Activated naive CD4-positive, alpha-beta T cell treated with anti-CD3 and anti-CD28 coated beads, Interleukin-2, amount 10 ng/mL, durations not matched to agents 7 days and 5 days (primary cell): ENCODE results near the gene FASN.

Source experiments
- CTCF ChIA-PET: fragments of 350-600 bp; sonication (Branson Sonifier 250); formaldehyde crosslinking; loops from one replicate; lab custom pipeline; 2021; ENCODE audit warnings: antibody characterized with exemption; lab: Charles Lee
- DNase-seq: peaks from one replicate; pipeline ENCODE4 v3.0.0-alpha.2; 2020
- H3K27ac Mint-ChIP-seq: one replicate; pipeline ENCODE4 v1.8.0; 2021; ENCODE audit warnings: mild to moderate bottlenecking, moderate library complexity, mixed read lengths
- H3K27me3 Mint-ChIP-seq: one replicate; pipeline ENCODE4 v1.8.0; 2021; ENCODE audit warnings: mild to moderate bottlenecking, mixed read lengths
- H3K36me3 Mint-ChIP-seq: one replicate; pipeline ENCODE4 v1.8.0; 2021; ENCODE audit warnings: mixed read lengths
- H3K4me1 Mint-ChIP-seq: one replicate; pipeline ENCODE4 v1.8.0; 2021; ENCODE audit warnings: mixed read lengths
- H3K4me3 Mint-ChIP-seq: one replicate; pipeline ENCODE4 v1.8.0; 2021; ENCODE audit warnings: mild to moderate bottlenecking, moderate library complexity, mixed read lengths
- H3K9me3 Mint-ChIP-seq: one replicate; pipeline ENCODE4 v1.8.0; 2021; ENCODE audit warnings: mixed read lengths

FASN gene

DNA sequence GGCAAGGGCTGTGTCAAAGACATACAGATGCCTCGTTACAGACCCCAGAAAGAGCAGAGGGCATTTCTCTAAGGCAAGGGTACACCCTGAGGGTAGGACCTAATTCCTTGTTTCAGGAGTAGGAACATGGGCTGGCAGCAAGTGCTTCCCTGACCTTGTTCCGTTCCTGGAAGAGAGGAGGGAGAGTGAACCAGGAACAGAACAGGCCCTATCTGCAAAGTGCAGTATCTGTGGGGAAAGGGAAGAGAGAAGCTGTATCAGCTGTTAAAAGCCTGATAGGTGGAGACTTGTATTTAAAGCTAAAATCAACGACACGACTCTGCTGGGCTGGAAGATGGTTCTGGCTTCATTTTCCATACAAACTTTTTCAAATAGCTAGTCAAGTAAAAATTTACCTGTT, 26.1 kb upstream of the FASN start:
- Mint-ChIP-seq H3K4me1 (peaks cover 83% of the 10 kb centered on the region), H3K4me3 (no peak overlapping the region), H3K27ac (peak overlapping the region; percentile 75), H3K9me3 (no peaks in the 10 kb centered on the region), H3K27me3 (no peaks in the 10 kb centered on the region), H3K36me3 (peaks cover 15% of the 10 kb centered on the region)
- DNase-seq: no peak
- CTCF ChIA-PET: no interaction called here

DNA sequence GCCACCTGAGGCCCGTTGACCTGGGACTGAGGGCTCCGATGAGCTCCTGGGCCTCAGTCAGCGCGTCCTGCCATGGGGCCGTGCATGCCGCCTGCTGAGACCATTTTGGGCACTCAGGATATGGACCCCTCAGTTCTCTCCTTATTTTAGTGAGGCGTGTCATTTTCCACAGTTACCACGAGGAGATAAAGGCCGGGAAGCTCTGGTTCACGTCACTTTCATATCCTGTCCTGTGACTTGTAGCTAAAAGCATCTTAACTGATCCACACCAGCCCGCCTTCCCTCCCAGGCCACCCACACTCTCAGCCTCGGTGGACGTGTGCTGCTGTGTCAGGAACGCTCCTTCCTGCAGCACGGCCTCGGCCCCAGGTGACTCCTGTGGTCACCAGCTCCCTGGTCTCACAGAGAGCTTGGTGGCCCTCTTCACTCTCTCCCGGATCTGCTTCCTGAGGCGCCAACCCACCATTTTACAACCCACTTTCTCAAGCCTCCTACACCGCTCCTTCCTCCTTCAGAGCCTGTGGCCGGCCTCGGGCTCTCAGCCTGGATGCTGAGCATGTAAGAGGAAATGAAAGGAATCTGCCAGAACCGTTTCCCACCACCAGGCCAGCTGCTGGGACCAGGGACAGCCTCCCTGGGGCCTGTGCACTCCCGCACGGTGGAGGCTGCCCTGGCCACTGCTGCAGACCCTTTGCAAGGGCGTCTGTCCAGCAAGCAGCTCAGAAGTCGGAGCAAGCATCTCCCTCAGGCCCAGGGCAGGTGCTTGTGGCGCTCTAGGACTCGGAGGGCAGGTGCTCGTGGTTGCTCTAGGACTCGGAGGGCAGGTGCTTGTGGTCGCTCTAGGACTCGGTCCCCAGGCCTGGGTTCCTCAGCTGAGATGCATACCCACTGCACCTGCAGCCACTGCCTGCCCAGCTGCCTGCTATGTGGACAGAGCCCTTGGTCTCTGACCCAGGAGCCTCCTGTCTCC, 23.9 kb upstream of the FASN start:
- Mint-ChIP-seq H3K4me1 (peaks cover 64% of the 10 kb centered on the region), H3K27me3 (no peaks in the 10 kb centered on the region), H3K27ac (peak overlapping the region; percentile 39), H3K4me3 (no peak overlapping the region), H3K9me3 (no peaks in the 10 kb centered on the region), H3K36me3 (peaks cover 14% of the 10 kb centered on the region)
- CTCF ChIA-PET: interaction anchor here (0.5 to 3.0 kb wide), 5 partner anchors 30 to 334 kb away, joined by 3 to 17 read pairs (median 3); partner anchors contain the start of gene DCXR
- DNase-seq: no peak

DNA sequence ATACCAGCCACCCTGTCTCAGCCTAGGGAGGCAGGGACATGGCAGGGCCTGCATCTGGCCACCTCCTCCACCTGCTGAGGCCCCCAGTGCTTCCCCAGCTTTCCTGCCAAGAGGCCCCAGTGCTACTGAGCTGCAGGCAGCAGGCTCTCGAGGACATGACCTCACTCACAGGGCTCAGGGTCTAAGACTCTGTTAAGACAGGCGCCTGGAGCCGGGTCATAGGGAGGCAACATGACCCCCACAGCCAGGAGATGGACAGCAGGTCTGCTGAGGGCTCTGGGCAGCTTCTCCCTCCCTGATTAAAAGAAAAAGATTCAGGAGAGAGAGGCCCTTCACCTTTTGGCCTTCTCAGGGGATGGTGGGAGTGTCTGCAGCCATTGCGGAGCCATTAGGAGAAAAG, 23.2 kb upstream of the FASN start:
- Mint-ChIP-seq H3K4me1 (peaks cover 57% of the 10 kb centered on the region), H3K9me3 (no peaks in the 10 kb centered on the region), H3K4me3 (no peak overlapping the region), H3K36me3 (peaks cover 14% of the 10 kb centered on the region), H3K27me3 (no peaks in the 10 kb centered on the region), H3K27ac (no peak overlapping the region)
- DNase-seq: no peak
- CTCF ChIA-PET: interaction anchor here (0.9 to 3.0 kb wide), 4 partner anchors 30 to 83 kb away, joined by 3 to 17 read pairs (median 4); partner anchors contain the start of gene DCXR

DNA sequence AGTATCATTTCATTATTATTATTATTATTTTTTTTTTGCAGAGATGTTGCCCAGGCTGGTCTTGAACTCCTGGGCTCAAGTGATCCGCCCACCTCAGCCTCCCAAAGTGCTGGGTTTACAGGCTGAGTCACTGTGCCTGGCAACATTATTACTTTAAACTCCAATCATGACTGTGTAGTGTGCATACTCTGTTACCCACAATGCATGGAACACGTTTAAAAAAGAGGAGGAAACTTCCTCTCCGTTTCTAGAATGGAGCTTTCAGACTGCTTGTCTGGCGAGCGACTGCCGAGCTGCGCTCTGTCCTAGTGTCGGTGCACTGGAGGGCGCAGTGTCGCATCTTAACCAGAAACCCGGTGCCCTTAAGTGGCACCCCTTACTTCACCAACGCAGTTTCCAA, 22.1 kb upstream of the FASN start:
- H3K27me3 Mint-ChIP-seq: no peaks in the 10 kb centered on the region
- CTCF ChIA-PET: interaction anchor here (1.4 to 3.0 kb wide), 2 partner anchors 35 to 81 kb away, joined by 4 to 17 read pairs; no protein-coding TSS in a partner anchor
- peaks cover 47% of the 10 kb centered on the region for H3K4me1 Mint-ChIP-seq
- H3K27ac Mint-ChIP-seq: peak overlapping the region; percentile 81
- no peak overlapping the region for H3K4me3 Mint-ChIP-seq
- no peaks in the 10 kb centered on the region for H3K9me3 Mint-ChIP-seq
- H3K36me3 Mint-ChIP-seq: peaks cover 14% of the 10 kb centered on the region
- DNase-seq: peak; percentile 57

DNA sequence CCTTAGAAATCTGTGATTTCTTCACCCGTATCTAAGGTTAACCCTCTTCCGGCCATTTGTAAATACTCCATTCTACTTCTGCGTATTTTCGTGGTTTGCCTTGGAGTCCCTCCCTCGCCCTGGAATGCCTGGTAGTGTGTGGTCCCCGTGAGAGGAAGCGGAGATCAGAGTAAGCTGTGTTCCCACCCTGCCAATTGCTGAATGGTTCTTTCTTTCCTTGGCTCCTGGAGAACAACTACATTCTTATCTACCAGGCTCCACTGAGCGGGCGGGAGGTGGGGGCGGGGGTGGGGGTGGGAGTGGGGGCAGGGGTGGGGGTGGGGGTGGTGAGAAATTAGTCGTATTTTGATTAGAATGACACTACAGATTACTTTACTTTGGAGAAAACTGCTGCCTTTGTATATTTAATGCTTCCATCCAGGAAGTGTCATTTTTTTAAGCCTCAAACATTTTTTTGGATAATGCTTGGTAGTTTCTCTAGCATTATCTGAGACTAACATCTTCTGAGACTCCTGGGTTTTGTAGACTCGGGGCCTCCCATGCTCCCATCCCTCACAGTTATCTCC, 20.9 kb upstream of the FASN start:
- DNase-seq: no peak
- Mint-ChIP-seq H3K9me3 (no peaks in the 10 kb centered on the region), H3K4me1 (peaks cover 35% of the 10 kb centered on the region), H3K27me3 (no peaks in the 10 kb centered on the region), H3K36me3 (peaks cover 8% of the 10 kb centered on the region), H3K4me3 (no peak overlapping the region), H3K27ac (no peak overlapping the region)
- CTCF ChIA-PET: no interaction called here

DNA sequence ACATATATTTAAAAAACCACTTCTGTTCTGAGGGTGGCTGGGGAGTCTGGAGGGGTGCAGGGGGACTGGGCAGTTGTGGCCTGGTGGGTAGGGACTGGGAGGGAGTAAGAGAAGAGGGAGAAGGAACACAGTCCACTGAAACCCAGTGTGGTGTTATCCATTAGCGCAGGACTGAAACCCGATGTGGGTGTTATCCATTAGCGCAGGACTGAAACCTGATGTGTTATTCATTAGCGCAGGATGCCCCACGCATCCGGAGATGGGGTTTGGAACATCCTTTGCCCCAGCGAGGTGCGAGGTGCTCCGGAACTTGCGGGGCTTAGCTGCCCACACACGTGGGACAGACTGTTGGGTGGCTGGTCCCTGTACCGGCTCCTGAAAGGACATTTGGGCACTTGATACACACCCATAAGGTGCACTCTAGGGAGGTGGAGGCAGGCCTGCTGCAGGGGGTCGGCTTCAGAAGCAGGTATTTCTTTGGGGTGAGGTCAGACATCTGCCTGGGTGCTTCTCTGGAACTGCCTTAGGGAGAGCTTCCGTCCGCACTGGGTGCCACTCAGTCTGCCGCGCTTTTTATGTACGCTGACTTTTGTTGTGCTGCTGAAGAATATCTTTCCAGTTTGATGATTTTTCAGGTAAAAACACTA, 20.3 kb upstream of the FASN start:
- CTCF ChIA-PET: no interaction called here
- no peak overlapping the region for H3K4me3 Mint-ChIP-seq
- H3K4me1 Mint-ChIP-seq: peaks cover 31% of the 10 kb centered on the region
- H3K27ac Mint-ChIP-seq: no peak overlapping the region
- DNase-seq: no peak
- H3K27me3 Mint-ChIP-seq: no peaks in the 10 kb centered on the region
- H3K36me3 Mint-ChIP-seq: peaks cover 4% of the 10 kb centered on the region
- no peaks in the 10 kb centered on the region for H3K9me3 Mint-ChIP-seq

DNA sequence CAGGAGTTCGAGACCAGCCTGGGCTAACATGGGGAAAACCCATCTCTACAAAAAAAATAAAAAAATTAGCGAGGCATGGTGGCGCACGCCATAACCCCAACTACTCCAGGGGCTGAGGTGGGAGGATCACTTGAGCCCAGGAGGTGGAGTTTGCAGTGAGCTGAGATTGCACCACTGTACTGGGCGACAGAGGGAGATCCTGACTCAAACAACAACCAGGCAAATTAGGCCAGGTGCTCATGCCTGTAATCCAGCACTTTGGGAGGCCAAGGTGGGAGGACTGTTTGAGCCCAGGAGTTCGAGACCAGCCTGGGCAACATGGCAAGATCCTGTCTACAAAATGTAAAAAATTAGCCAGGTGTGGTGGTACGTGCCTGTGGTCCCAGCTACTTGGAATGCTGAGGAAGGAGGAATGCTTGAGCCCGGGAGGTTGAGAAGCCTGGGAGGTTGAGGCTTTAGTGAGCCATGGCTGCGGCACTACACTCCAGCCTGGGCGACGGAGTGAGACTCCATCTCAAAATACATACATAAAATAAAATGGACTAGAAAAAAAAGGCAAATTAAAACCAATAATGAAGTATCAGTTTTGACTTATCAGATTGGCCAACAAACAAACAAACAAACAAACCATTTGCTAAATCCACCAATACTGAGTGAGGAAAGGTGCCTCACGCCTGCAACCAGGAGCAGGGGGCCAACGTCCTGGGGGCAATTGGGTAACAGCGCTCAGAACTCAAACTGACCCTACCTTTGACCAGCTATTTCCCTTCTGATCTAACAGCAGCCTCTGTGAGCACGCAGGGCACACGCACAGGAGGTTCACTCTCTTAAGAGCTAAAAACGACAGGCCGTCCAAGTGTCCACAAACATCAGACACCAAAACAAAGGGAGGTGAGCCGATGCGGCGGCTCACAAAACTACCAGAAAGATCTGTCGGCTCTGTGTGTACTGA, 19.4 kb upstream of the FASN start:
- Mint-ChIP-seq H3K4me3 (no peak overlapping the region), H3K27me3 (no peaks in the 10 kb centered on the region), H3K36me3 (no peaks in the 10 kb centered on the region), H3K9me3 (no peaks in the 10 kb centered on the region), H3K27ac (peak overlapping the region; percentile 42), H3K4me1 (peaks cover 24% of the 10 kb centered on the region)
- CTCF ChIA-PET: interaction anchor here (0.9 kb wide), 1 partner anchor 37 kb away, joined by 3 read pairs; no protein-coding TSS in a partner anchor
- DNase-seq: no peak

DNA sequence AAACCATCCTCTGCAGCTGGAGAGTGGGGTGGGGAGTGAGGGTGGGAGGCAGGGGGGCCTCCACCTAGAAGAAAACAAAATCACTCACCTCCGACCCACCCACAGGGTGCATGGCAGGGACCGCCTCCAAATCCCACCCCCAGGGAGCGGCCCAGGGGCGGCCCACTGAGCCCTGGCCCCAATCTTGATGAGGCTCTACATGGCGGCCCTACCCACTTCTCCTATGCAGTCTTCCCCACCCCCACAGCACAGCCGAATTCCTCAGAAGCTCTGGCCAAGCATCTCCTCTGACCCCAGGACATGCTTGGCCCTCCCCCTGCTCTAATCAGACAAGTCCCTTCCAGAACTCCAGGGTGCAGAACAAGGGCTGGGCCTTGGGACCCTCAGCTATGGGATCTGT, 18.2 kb upstream of the FASN start:
- Mint-ChIP-seq H3K27me3 (no peaks in the 10 kb centered on the region), H3K27ac (no peak overlapping the region), H3K9me3 (no peaks in the 10 kb centered on the region), H3K4me3 (no peak overlapping the region), H3K36me3 (no peaks in the 10 kb centered on the region), H3K4me1 (peaks cover 15% of the 10 kb centered on the region)
- no peak for DNase-seq
- CTCF ChIA-PET: interaction anchor here (1.1 kb wide), 1 partner anchor 9 kb away, joined by 5 read pairs; no protein-coding TSS in a partner anchor

DNA sequence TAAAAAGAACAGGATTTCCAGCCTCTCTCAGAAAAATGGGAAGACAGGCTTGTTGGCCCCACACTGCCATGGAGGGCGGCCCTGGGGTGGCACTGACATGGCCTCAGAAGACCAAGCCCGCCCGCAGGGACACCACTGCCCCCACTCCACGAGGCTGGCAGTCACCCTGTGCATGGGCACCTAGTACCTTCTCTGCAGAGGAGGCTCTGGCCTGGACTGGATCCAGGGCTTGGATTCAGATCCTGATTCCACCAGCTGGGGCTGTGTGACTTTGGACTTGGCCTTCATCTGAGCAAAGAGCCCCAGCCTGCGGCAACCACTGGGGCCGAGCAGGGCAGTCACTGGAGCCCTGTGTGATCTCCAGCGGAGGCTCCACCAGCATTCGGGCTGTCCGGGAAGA, 16.8 kb upstream of the FASN start:
- CTCF ChIA-PET: no interaction called here
- Mint-ChIP-seq H3K4me3 (no peak overlapping the region), H3K27ac (no peak overlapping the region), H3K4me1 (peaks cover 14% of the 10 kb centered on the region), H3K27me3 (no peaks in the 10 kb centered on the region), H3K9me3 (no peaks in the 10 kb centered on the region), H3K36me3 (no peaks in the 10 kb centered on the region)
- no peak for DNase-seq

DNA sequence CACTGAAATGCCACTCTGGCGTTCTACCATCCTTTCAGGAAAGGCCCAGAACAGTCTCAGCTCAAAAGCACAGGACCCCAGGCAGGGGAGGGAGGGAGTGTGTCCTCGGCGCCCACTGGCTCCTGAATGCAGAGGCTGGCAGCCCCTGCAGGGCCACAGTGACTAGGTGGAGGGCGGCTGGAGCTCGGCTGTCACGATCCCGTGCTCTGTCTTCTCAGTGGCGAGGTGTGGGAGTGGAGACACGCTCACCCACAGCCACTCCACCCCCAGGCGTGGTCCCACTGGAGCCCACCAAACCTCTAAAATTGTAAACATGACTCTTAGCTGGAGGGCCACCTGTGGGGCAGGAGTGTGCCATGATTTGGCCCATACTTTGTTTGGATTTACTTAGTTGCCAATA, 16.4 kb upstream of the FASN start:
- H3K36me3 Mint-ChIP-seq: no peaks in the 10 kb centered on the region
- no peak overlapping the region for H3K4me3 Mint-ChIP-seq
- CTCF ChIA-PET: no interaction called here
- no peaks in the 10 kb centered on the region for H3K9me3 Mint-ChIP-seq
- no peaks in the 10 kb centered on the region for H3K27me3 Mint-ChIP-seq
- no peak for DNase-seq
- H3K4me1 Mint-ChIP-seq: peaks cover 10% of the 10 kb centered on the region
- H3K27ac Mint-ChIP-seq: no peak overlapping the region

DNA sequence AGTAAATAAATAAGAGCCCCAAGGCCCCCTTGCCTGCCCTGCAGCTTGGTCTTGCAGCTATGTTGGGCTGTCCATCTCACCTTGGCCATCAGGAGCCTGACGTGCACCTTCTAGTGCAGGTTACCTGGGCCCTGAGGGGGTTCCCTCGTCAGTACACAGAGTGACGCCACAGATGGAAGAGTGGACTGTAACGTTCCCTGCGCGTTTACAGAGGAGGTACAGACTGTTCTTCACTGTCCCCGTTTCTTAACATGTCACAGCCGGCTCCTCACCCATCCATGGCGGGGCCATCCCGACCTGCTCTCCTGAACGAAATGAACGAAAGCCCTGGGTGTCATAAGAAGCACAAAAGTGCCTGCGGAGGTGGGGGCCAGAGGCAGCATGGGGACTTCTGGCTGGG, 15.9 kb upstream of the FASN start:
- H3K36me3 Mint-ChIP-seq: no peaks in the 10 kb centered on the region
- no peak overlapping the region for H3K27ac Mint-ChIP-seq
- no peak for DNase-seq
- CTCF ChIA-PET: no interaction called here
- no peaks in the 10 kb centered on the region for H3K9me3 Mint-ChIP-seq
- H3K27me3 Mint-ChIP-seq: no peaks in the 10 kb centered on the region
- H3K4me1 Mint-ChIP-seq: peaks cover 10% of the 10 kb centered on the region
- H3K4me3 Mint-ChIP-seq: no peak overlapping the region

DNA sequence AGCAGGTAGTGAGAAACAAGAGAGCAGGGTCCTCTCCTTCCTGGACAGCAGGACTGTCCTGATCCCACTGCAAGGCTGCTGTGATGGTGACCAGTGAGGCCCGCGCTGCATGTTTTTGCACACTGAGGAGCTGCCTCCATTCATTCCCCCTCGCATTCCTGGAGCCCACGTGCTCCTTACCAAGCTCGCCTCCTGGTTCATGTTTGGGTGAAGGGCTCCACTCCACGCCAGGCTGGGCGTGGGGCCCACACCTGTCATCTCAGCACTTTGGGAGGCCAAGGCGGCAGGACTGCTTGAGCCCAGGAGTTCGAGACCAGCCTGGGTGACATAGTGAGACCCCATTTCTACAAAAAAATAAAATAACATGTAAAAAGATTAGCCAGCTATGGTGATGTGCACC, 15.4 kb upstream of the FASN start:
- CTCF ChIA-PET: no interaction called here
- H3K4me1 Mint-ChIP-seq: peaks cover 11% of the 10 kb centered on the region
- H3K27me3 Mint-ChIP-seq: no peaks in the 10 kb centered on the region
- H3K36me3 Mint-ChIP-seq: no peaks in the 10 kb centered on the region
- no peak overlapping the region for H3K4me3 Mint-ChIP-seq
- no peaks in the 10 kb centered on the region for H3K9me3 Mint-ChIP-seq
- H3K27ac Mint-ChIP-seq: no peak overlapping the region
- DNase-seq: no peak

DNA sequence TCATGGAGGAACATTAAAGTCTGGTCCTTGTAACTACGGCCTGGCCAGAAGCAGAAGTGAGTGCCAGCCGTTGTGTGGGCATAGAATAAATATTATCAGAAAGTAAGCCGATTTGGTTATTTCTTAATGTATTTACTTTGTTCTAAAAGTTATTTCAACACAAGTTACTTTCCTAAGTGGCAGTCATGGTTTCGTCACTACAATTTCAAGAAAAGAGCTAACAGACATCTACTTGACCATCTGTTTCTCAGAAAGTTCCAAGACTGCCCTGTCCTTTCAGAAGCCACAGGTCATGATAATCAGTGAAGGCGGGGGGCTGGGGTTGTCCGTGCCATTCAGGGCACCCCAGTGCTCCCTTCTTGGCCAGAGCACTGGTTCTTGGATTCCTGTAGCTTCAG, 14.9 kb upstream of the FASN start:
- Mint-ChIP-seq H3K27ac (no peak overlapping the region), H3K27me3 (no peaks in the 10 kb centered on the region), H3K4me1 (peaks cover 16% of the 10 kb centered on the region), H3K4me3 (no peak overlapping the region), H3K36me3 (no peaks in the 10 kb centered on the region), H3K9me3 (no peaks in the 10 kb centered on the region)
- CTCF ChIA-PET: no interaction called here
- no peak for DNase-seq
